WTC11 (cell line): ENCODE data around the gene LUC7L3. TPM values are rescaled to one million over a fixed set of nuclear protein-coding genes. Genes with fewer than 3 reads are reported as not detected.

ENCODE experiments used
- ATAC-seq: fragments of 200-7000 bp; cut with Tn5 transposase; 2 replicates; pipeline ENCODE4 v1.10.0; 2021; ENCODE audit warnings: mild to moderate bottlenecking, moderate library complexity
- CTCF ChIA-PET: fragments of 300-600 bp; sonication (Branson Sonifier 250); formaldehyde crosslinking; loops from one replicate; lab custom pipeline; 2021; ENCODE audit warnings: antibody characterized with exemption; lab: Charles Lee
- POLR2A ChIA-PET: fragments of 350-600 bp; sonication (Branson Sonifier 250); formaldehyde crosslinking; loops from one replicate; lab custom pipeline; 2021; ENCODE audit warnings: antibody characterized with exemption; lab: Charles Lee
- DNase-seq: peaks from one replicate; pipeline ENCODE4 v3.0.0; 2021; ENCODE audit warnings: low spot score
- H3K27ac Mint-ChIP-seq: 2 replicates; pipeline ENCODE4 v1.8.0; 2021; ENCODE audit warnings: mixed read lengths
- H3K27me3 Mint-ChIP-seq: 2 replicates; pipeline ENCODE4 v1.8.0; 2021; ENCODE audit warnings: low read depth, mild to moderate bottlenecking, moderate library complexity, mixed read lengths
- H3K36me3 Mint-ChIP-seq: 2 replicates; pipeline ENCODE4 v1.8.0; 2021; ENCODE audit warnings: mixed read lengths
- H3K4me1 Mint-ChIP-seq: 2 replicates; pipeline ENCODE4 v1.8.0; 2022; ENCODE audit warnings: mixed read lengths
- H3K4me3 Mint-ChIP-seq: 2 replicates; pipeline ENCODE4 v1.8.0; 2021; ENCODE audit warnings: mild to moderate bottlenecking, moderate library complexity, mixed read lengths
- H3K9me3 Mint-ChIP-seq: 2 replicates; pipeline ENCODE4 v1.8.0; 2021; ENCODE audit warnings: mixed read lengths
- CBFB ChIP-seq: sonication (generic); formaldehyde crosslinking; IDR thresholded peaks from 2 replicates; pipeline ENCODE4 v1.8.1; 2022; ENCODE audit warnings: mild to moderate bottlenecking, low read depth, missing genetic modification reagents
- ESRRA ChIP-seq: sonication (generic); formaldehyde crosslinking; IDR thresholded peaks from 2 replicates; pipeline ENCODE4 v1.8.1; 2022; ENCODE audit warnings: mild to moderate bottlenecking, missing genetic modification reagents, borderline replicate concordance
- ETV6 ChIP-seq: sonication (generic); formaldehyde crosslinking; IDR thresholded peaks from 2 replicates; pipeline ENCODE4 v1.8.1; 2022; ENCODE audit warnings: mild to moderate bottlenecking, missing genetic modification reagents
- KAT7 ChIP-seq: sonication (generic); formaldehyde crosslinking; IDR thresholded peaks from 2 replicates; pipeline ENCODE4 v1.8.1; 2023; ENCODE audit warnings: missing genetic modification reagents, mild to moderate bottlenecking, borderline replicate concordance
- MYBL2 ChIP-seq: sonication (generic); formaldehyde crosslinking; IDR thresholded peaks from 2 replicates; pipeline ENCODE4 v1.8.1; 2023; ENCODE audit warnings: mild to moderate bottlenecking, moderate library complexity, missing genetic modification reagents
- NR1H2 ChIP-seq: sonication (generic); formaldehyde crosslinking; IDR thresholded peaks from 2 replicates; pipeline ENCODE4 v1.9.0; 2021; ENCODE audit warnings: mild to moderate bottlenecking, moderate library complexity, missing genetic modification reagents
- RORB ChIP-seq: fragments of 250-450 bp; sonication (Bioruptor Pico); IDR thresholded peaks from 2 replicates; pipeline ENCODE4 v1.9.0; 2021; ENCODE audit warnings: mild to moderate bottlenecking
- SOX15 ChIP-seq: fragments of 250-450 bp; sonication (Bioruptor Pico); IDR thresholded peaks from 2 replicates; pipeline ENCODE4 v1.9.0; 2021; ENCODE audit warnings: mild to moderate bottlenecking
- SP1 ChIP-seq: sonication (generic); formaldehyde crosslinking; conservative IDR thresholded peaks from 2 replicates; pipeline ENCODE4 v1.8.1; 2022; ENCODE audit warnings: missing genetic modification reagents
- ZNF138 ChIP-seq: sonication (generic); formaldehyde crosslinking; conservative IDR thresholded peaks from 2 replicates; pipeline ENCODE4 v1.8.1; 2022; ENCODE audit warnings: mild to moderate bottlenecking, moderate library complexity, missing genetic modification reagents
- ZNF671 ChIP-seq: fragments of 250-450 bp; sonication (Bioruptor Pico); IDR thresholded peaks from 2 replicates; pipeline ENCODE4 v1.8.0; 2021; ENCODE audit warnings: mild to moderate bottlenecking
- total RNA-seq: library from RNA; stranded (reverse); gene quantifications from 3 replicates; pipeline ENCODE4 v1.2.3, GENCODE V29; 2021
- TF ChIP-seq, protein P1 (sequence below): sonication (generic); formaldehyde crosslinking; IDR thresholded peaks from 2 replicates; pipeline ENCODE4 v1.8.0; 2022; ENCODE audit warnings: mild to moderate bottlenecking, missing genetic modification reagents
- TF ChIP-seq, protein P2 (sequence below): sonication (generic); formaldehyde crosslinking; IDR thresholded peaks from 2 replicates; pipeline ENCODE4 v1.8.1; 2023; ENCODE audit warnings: mild to moderate bottlenecking, missing genetic modification reagents, moderate library complexity
- TF ChIP-seq, protein P3 (sequence below): sonication (generic); formaldehyde crosslinking; IDR thresholded peaks from 2 replicates; pipeline ENCODE4 v1.8.1; 2023; ENCODE audit warnings: mild to moderate bottlenecking, missing genetic modification reagents
- TF ChIP-seq, protein P4 (sequence below): fragments of 250-450 bp; sonication (Bioruptor Pico); IDR thresholded peaks from 2 replicates; pipeline ENCODE4 v1.8.0; 2021; ENCODE audit warnings: mild to moderate bottlenecking
- TF ChIP-seq, protein P5 (sequence below): sonication (generic); formaldehyde crosslinking; IDR thresholded peaks from 2 replicates; pipeline ENCODE4 v1.8.1; 2022; ENCODE audit warnings: mild to moderate bottlenecking, missing genetic modification reagents, moderate library complexity, borderline replicate concordance
- TF ChIP-seq, protein P6 (sequence below): fragments of 250-450 bp; sonication (Bioruptor Pico); IDR thresholded peaks from 2 replicates; pipeline ENCODE4 v2.1.2; 2022; ENCODE audit warnings: mild to moderate bottlenecking, moderate library complexity
- TF ChIP-seq, protein P7 (sequence below): sonication (generic); formaldehyde crosslinking; IDR thresholded peaks from 2 replicates; pipeline ENCODE4 v1.8.0; 2022; ENCODE audit warnings: mild to moderate bottlenecking, missing genetic modification reagents
- TF ChIP-seq, protein P8 (sequence below): fragments of 250-450 bp; sonication (Bioruptor Pico); IDR thresholded peaks from 2 replicates; pipeline ENCODE4 v1.9.0; 2021; ENCODE audit warnings: moderate library complexity, mild to moderate bottlenecking, inconsistent platforms, borderline replicate concordance
- TF ChIP-seq, protein P9 (sequence below): sonication (generic); formaldehyde crosslinking; IDR thresholded peaks from 2 replicates; pipeline ENCODE4 v1.8.0; 2022; ENCODE audit warnings: mild to moderate bottlenecking, missing genetic modification reagents

The LUC7L3 gene
- total RNA-seq, 1 experiment from 2014 or later, result 190 TPM

DNA sequence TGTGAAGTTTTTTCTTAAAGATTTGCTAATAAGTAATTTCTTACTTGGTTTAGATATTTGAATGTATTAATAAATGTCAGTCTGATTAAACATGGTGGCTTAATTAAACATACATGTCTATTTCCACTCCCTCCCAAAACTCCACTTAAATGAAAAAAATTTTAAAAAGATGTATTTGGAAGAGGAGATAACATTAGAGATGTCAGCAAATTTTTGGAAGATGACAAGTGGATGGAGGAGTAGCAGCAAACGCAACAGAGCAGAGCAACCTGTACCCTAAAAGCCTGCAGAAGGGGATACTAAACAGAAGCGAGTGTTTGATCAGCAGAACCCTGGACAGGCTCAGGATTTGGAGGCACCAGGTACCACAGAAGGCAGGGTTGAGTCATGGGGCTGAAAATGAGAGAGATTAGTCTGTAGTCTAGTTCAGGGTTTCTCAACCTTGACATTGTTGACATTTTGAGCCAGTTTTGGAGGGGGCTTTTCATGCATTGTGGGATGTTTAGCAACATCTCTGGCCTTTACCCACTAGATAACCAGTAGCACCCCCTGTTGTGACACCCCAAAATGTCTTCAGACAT lies 17.8 kb downstream of the LUC7L3 start:
- ATAC-seq, result no peak
- no peak overlapping the region for H3K4me3 Mint-ChIP-seq
- H3K36me3 Mint-ChIP-seq, result peaks cover 52% of the 10 kb centered on the region
- no peak overlapping the region; the same call in 1 of the 2 replicates for H3K27ac Mint-ChIP-seq
- peaks cover 3% of the 10 kb centered on the region; the same call in 1 of the 2 replicates for H3K4me1 Mint-ChIP-seq
- no peak for DNase-seq
- ChIA-PET CTCF (no interaction called here), POLR2A (no interaction called here)
- H3K9me3 Mint-ChIP-seq, result no peaks in the 10 kb centered on the region
- H3K27me3 Mint-ChIP-seq, result no peaks in the 10 kb centered on the region
- no peak for TF ChIP-seq ZNF138
- TF ChIP-seq KAT7, result no peak
- TF ChIP-seq, protein P1, sequence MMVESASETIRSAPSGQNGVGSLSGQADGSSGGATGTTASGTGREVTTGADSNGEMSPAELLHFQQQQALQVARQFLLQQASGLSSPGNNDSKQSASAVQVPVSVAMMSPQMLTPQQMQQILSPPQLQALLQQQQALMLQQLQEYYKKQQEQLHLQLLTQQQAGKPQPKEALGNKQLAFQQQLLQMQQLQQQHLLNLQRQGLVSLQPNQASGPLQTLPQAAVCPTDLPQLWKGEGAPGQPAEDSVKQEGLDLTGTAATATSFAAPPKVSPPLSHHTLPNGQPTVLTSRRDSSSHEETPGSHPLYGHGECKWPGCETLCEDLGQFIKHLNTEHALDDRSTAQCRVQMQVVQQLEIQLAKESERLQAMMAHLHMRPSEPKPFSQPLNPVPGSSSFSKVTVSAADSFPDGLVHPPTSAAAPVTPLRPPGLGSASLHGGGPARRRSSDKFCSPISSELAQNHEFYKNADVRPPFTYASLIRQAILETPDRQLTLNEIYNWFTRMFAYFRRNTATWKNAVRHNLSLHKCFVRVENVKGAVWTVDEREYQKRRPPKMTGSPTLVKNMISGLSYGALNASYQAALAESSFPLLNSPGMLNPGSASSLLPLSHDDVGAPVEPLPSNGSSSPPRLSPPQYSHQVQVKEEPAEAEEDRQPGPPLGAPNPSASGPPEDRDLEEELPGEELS (CRISPR knock-in tag), result no peak
- TF ChIP-seq, protein P2, sequence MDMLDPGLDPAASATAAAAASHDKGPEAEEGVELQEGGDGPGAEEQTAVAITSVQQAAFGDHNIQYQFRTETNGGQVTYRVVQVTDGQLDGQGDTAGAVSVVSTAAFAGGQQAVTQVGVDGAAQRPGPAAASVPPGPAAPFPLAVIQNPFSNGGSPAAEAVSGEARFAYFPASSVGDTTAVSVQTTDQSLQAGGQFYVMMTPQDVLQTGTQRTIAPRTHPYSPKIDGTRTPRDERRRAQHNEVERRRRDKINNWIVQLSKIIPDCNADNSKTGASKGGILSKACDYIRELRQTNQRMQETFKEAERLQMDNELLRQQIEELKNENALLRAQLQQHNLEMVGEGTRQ, result no peak
- TF ChIP-seq ESRRA (CRISPR knock-in tag), result no peak
- TF ChIP-seq CBFB (CRISPR knock-in tag), result no peak
- TF ChIP-seq MYBL2, result no peak
- no peak for TF ChIP-seq RORB
- TF ChIP-seq ETV6 (CRISPR knock-in tag), result no peak
- TF ChIP-seq, protein P3, sequence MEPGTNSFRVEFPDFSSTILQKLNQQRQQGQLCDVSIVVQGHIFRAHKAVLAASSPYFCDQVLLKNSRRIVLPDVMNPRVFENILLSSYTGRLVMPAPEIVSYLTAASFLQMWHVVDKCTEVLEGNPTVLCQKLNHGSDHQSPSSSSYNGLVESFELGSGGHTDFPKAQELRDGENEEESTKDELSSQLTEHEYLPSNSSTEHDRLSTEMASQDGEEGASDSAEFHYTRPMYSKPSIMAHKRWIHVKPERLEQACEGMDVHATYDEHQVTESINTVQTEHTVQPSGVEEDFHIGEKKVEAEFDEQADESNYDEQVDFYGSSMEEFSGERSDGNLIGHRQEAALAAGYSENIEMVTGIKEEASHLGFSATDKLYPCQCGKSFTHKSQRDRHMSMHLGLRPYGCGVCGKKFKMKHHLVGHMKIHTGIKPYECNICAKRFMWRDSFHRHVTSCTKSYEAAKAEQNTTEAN (CRISPR knock-in tag), result no peak
- no peak for TF ChIP-seq SP1 (CRISPR knock-in tag)
- TF ChIP-seq, protein P4, sequence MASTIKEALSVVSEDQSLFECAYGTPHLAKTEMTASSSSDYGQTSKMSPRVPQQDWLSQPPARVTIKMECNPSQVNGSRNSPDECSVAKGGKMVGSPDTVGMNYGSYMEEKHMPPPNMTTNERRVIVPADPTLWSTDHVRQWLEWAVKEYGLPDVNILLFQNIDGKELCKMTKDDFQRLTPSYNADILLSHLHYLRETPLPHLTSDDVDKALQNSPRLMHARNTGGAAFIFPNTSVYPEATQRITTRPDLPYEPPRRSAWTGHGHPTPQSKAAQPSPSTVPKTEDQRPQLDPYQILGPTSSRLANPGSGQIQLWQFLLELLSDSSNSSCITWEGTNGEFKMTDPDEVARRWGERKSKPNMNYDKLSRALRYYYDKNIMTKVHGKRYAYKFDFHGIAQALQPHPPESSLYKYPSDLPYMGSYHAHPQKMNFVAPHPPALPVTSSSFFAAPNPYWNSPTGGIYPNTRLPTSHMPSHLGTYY (CRISPR knock-in tag), result no peak
- TF ChIP-seq ZNF671 (CRISPR knock-in tag), result no peak
- TF ChIP-seq, protein P5, sequence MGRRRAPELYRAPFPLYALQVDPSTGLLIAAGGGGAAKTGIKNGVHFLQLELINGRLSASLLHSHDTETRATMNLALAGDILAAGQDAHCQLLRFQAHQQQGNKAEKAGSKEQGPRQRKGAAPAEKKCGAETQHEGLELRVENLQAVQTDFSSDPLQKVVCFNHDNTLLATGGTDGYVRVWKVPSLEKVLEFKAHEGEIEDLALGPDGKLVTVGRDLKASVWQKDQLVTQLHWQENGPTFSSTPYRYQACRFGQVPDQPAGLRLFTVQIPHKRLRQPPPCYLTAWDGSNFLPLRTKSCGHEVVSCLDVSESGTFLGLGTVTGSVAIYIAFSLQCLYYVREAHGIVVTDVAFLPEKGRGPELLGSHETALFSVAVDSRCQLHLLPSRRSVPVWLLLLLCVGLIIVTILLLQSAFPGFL, result no peak
- no peak for TF ChIP-seq SOX15 (CRISPR knock-in tag)
- TF ChIP-seq, protein P6, sequence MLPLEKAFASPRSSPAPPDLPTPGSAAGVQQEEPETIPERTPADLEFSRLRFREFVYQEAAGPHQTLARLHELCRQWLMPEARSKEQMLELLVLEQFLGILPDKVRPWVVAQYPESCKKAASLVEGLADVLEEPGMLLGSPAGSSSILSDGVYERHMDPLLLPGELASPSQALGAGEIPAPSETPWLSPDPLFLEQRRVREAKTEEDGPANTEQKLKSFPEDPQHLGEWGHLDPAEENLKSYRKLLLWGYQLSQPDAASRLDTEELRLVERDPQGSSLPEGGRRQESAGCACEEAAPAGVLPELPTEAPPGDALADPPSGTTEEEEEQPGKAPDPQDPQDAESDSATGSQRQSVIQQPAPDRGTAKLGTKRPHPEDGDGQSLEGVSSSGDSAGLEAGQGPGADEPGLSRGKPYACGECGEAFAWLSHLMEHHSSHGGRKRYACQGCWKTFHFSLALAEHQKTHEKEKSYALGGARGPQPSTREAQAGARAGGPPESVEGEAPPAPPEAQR (CRISPR knock-in tag), result no peak
- TF ChIP-seq NR1H2 (CRISPR knock-in tag), result no peak
- TF ChIP-seq, protein P7, sequence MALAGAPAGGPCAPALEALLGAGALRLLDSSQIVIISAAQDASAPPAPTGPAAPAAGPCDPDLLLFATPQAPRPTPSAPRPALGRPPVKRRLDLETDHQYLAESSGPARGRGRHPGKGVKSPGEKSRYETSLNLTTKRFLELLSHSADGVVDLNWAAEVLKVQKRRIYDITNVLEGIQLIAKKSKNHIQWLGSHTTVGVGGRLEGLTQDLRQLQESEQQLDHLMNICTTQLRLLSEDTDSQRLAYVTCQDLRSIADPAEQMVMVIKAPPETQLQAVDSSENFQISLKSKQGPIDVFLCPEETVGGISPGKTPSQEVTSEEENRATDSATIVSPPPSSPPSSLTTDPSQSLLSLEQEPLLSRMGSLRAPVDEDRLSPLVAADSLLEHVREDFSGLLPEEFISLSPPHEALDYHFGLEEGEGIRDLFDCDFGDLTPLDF (CRISPR knock-in tag), result no peak
- TF ChIP-seq, protein P8, sequence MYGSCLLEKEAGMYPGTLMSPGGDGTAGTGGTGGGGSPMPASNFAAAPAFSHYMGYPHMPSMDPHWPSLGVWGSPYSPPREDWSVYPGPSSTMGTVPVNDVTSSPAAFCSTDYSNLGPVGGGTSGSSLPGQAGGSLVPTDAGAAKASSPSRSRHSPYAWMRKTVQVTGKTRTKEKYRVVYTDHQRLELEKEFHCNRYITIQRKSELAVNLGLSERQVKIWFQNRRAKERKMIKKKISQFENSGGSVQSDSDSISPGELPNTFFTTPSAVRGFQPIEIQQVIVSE (CRISPR knock-in tag), result no peak
- TF ChIP-seq, protein P9, sequence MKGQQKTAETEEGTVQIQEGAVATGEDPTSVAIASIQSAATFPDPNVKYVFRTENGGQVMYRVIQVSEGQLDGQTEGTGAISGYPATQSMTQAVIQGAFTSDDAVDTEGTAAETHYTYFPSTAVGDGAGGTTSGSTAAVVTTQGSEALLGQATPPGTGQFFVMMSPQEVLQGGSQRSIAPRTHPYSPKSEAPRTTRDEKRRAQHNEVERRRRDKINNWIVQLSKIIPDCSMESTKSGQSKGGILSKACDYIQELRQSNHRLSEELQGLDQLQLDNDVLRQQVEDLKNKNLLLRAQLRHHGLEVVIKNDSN (CRISPR knock-in tag), result no peak
